Breast epithelium (tissue), 3 donors: Measurements from ENCODE around the gene CLPX.
"Not testable (repeated sequence)": the region's sequence is repeated elsewhere in the genome, so short reads cannot be mapped to it uniquely, and the experiment has no call there.

Experiments used
- CTCF ChIP-seq, 3 donors: fragments of 450-650 bp; IDR thresholded peaks; one replicate each; pipeline ENCODE4 v1.5.1; 2016 to 2017; ENCODE audit warnings: antibody characterized with exemption in 3 of 3, mild to moderate bottlenecking in 3 of 3, moderate library complexity in 3 of 3
- POLR2A ChIP-seq: fragments of 450-650 bp; IDR thresholded peaks from one replicate; pipeline ENCODE4 v1.6.1; 2016; ENCODE audit warnings: antibody characterized with exemption, mild to moderate bottlenecking, moderate library complexity
- POLR2AphosphoS5 ChIP-seq, 3 donors: sonication (generic); formaldehyde crosslinking; IDR thresholded peaks; one replicate each; pipeline ENCODE4 v1.6.1; 2017; ENCODE audit warnings: antibody characterized with exemption in 3 of 3

- TF ChIP-seq POLR2A; CTCF (IDR thresholded peaks at IDR 0.05); POLR2AphosphoS5 (IDR thresholded peaks at IDR 0.05): not testable (repeated sequence)
Observed at GRCh38 chr15:65137089-65137488, 48.1 kb downstream of the CLPX start.
